HG03575 (cell line): ENCODE measurements around the gene SPATS2.
"Not testable (repeated sequence)": the region's sequence is repeated elsewhere in the genome, so short reads cannot be mapped to it uniquely, and the experiment has no call there.

Experiments used
- ATAC-seq: cut with Tn5 transposase; IDR thresholded peaks from one replicate; pipeline ENCODE4 v1.9.1; 2021; ENCODE audit not compliant: unreplicated experiment, insufficient number of reproducible peaks, low FRiP score; ENCODE audit errors: extremely low read depth

The SPATS2 gene

DNA sequence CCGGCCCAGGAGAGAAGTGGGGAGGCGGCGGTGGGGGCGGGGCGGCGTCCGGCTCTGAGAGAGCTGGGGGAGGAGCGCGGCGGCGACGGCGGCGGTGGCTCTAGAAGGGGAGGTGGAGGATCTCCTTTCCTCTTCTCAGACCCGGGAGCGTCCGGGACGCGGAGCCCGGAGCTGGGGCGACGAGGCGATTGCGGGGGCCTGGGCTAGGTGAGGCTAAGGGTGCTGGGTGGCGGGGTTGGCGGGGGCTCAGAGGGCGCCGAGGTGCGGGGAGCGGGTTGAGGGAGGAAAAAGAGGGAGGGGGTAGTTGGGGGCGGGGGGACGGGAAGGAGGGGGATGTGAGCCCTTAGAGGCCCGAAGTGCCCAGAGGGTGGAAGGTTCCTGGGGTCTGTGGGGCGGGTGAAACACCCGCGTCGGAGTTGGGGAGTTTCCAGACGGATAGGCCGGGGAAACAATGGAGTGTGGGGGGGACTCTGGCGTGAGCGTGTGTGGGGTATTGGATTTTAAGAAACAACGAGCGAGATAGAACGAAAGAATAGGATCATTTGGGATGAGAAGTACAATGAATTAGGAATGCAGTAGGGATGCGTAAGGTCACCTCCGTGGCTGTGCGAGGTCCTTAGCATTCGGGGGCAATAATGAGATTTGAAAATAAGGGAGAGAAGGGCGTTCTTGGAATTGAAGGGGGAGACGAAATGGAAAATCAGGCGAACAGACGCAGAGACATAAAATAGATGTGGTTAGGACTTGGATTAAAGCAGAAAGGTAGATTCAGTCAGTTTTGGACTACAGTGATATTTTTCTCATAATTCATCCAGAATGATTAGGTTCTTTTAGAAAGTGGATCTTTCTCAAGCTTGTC, at the start of gene SPATS2:
Gene SPATS2, plus strand, starts transcription at position 82 of the 859 bp plus-strand sequence. CDS start 93,551 bp downstream, outside the sequence.
- no peak for ATAC-seq

DNA sequence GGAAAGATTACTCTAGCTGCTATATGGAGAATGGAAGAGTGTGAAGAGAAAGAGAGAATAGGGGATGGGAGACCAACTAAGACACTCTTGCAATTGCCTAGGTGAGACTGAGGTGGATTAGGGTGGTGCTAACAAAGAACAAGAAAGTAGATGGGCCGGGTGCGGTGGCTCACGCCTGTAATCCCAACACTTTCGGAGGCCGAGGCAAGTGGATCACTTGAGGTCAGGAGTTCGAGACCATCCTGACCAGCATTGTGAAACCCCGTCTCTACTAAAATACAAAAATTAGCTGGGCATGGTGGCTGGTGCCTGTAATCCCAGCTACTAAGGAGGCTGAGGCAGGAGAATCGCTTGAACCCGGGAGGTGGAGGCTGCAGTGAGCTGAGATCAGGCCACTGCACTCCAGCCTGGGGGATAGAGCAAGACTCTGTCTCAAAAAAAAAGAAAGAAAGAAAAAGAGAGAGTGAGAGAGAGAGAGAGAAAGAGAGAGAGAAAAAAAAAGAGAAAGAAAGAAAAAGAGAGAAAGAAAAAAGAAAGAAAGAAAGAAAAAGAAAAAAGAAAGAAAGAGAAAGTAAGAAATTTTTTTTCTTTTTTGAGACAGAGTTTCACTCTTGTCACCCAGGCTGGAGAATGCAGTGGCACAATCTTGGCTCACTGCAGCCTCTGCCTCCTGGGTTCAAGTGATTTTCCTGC, 46.7 kb upstream of the SPATS2 start:
- not testable (repeated sequence) for ATAC-seq

DNA sequence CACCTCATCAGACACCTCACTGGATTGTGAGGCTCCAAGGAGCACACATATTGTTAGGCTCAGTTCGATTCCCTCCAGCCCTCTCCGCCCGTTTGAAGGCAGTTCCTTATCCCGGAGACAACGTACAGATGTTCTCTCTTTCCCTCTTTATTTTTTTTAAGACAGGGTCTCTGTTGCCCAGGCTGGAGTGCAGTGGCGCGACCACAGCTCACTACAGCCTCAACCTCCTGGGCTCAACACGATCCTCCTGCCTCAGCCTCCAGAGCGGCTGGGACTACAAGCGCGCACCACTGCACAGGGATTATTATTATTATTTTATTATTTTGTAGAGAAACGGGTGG, 44.9 kb upstream of the SPATS2 start:
- no peak for ATAC-seq

DNA sequence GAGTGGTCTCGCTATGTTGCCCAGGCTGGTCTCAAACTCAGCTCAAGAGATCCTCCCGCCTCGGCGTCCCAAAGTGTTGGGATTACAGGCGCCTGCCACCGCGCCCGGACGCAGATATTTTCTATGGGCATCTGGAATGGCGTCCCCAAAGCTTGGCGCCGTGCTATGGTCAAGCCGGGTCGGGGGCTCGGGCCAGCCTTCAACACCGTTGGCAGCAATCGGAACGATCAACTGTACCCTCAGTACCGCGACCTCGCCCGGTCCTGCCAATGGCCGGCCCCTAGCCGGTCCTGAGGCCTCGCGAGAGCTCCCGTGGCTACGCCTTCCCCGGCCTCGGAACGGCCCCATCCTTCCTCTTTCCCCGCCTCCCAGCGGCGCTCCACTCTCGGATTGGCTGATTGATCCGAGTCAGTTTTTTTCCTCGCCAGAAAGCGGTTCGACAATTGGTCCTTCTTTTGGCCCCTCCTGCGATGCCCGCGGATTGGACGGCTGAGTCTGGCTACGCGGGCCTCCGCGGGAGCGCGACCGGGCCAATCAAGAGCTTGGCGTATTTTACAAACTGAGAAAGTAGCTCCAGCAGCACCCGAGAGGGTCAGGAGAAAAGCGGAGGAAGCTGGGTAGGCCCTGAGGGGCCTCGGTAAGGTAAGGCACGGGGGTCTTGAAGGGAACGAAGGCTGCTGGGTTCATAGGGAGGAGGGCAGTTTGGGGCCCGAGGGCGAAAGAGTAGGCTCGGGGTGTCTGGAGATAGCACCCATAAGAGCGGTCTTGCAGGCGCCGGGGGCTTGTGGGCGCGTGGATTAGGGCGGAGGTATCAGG, 44.3 kb upstream of the SPATS2 start, which contains the start of gene TROAP:
Gene TROAP, plus strand, starts transcription at position 548 of the 816 bp plus-strand sequence. CDS start 354 bp downstream, outside the sequence.
- ATAC-seq: peak; percentile 72

DNA sequence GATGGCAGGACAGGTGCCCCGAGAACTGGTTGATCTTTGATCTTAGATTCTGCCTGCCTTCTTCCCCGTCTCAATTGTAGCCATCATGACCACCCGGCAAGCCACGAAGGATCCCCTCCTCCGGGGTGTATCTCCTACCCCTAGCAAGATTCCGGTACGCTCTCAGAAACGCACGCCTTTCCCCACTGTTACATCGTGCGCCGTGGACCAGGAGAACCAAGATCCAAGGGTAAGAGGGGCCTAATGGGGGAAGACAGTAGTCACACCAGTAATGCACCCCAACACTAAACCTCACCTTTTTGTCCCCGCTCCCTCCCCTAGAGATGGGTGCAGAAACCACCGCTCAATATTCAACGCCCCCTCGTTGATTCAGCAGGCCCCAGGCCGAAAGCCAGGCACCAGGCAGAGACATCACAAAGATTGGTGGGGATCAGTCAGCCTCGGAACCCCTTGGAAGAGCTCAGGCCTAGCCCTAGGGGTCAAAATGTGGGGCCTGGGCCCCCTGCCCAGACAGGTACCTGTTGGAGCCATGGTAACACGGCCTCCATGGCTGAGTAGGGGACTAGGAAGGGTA, 43.7 kb upstream of the SPATS2 start:
- ATAC-seq: no peak

DNA sequence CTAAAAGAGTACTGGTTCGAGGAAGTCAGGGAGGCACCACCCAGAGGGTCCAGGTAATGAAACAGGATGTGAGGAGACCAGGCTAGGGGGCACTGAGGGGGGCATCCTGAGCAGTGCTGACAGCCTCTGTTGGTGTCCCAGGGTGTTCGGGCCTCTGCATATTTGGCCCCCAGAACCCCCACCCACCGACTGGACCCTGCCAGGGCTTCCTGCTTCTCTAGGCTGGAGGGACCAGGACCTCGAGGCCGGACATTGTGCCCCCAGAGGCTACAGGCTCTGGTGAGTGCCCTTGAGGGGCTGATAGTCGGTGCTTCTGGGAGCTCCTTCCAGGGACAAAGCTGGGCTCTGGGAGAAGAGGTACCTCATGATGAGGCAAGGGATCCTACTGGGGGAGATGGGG, 41.7 kb upstream of the SPATS2 start:
- no peak for ATAC-seq

DNA sequence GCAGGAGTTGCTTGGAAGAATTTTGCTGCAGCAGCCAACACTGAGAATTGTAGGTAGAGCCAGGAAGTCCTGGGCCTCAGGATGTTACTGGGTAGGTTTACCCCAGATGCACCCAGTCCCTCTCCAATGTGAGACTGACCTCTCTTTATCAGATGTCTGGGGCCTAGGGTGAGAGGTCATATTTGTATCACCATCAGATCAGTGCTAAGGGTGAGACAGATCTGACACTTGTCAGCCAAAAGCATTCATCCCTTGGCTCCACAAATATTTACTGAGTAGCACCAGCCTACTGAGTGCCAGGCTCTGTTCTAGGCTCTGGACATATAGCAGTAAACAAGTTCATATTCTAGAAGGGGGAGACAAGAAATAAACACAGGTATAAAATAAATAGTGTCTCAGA, 39.9 kb upstream of the SPATS2 start:
- no peak for ATAC-seq

DNA sequence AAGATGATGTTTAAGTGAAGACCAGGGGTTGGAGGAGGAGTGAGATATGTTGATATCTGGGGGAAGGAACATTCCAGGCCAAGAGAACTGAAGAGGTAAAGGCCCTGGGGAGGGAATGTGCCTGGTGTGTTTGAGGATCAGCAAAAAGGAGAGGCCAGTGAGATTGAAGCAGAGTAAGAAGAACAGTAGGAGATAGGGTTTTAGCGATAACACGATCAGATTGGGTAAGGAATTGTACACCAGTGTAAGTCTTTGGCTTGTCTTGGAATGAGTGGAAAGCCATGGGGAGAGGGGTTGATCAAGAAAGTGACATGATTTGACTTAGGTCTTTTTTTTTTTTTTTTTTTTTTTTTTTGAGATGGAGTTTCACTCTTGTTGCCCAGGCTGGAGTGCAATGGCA, 39.4 kb upstream of the SPATS2 start:
- no peak for ATAC-seq

DNA sequence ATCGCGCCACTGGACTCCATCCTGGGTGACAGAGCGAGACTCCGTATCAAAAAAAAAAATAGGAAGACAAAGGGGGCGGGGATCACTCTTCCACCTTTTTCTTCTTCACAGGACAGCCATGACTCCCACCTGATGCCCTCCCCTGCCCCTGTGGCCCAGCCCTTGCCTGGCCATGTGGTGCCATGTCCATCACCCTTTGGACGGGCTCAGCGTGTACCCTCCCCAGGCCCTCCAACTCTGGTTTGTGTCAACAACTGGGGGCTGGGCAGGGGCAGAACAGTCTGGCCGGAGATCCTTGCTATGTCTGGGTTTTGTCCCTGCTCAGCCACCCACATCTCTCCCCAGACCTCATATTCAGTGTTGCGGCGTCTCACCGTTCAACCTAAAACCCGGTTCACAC, 38.4 kb upstream of the SPATS2 start:
- no peak for ATAC-seq

DNA sequence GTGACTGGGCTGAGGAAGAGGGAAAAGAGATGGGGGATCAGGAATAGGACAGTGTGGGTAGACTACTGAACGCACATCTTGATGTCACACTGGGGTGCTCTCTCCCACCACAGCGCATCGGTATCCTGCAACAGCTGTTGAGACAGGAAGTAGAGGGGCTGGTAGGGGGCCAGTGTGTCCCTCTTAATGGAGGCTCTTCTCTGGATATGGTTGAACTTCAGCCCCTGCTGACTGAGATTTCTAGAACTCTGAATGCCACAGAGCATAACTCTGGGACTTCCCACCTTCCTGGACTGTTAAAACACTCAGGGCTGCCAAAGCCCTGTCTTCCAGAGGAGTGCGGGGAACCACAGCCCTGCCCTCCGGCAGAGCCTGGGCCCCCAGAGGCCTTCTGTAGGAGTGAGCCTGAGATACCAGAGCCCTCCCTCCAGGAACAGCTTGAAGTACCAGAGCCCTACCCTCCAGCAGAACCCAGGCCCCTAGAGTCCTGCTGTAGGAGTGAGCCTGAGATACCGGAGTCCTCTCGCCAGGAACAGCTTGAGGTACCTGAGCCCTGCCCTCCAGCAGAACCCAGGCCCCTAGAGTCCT, 37.1 kb upstream of the SPATS2 start:
- ATAC-seq: no peak

DNA sequence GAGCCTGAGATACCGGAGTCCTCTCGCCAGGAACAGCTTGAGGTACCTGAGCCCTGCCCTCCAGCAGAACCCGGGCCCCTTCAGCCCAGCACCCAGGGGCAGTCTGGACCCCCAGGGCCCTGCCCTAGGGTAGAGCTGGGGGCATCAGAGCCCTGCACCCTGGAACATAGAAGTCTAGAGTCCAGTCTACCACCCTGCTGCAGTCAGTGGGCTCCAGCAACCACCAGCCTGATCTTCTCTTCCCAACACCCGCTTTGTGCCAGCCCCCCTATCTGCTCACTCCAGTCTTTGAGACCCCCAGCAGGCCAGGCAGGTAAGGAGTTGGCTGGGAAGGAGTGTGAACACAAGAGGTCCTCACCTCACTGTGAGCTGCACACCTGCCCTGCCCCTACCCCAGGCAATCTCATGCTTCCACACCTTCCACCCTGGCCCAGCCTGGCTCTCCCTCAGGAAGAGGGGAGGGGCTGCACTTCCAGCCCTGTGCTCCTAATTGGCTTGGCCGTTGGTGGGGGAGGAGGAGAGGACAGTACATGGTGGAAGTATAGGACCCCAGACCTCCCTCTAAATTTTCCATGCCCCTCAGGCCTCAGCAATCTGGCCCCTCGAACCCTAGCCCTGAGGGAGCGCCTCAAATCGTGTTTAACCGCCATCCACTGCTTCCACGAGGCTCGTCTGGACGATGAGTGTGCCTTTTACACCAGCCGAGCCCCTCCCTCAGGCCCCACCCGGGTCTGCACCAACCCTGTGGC, 36.5 kb upstream of the SPATS2 start:
- ATAC-seq: no peak

DNA sequence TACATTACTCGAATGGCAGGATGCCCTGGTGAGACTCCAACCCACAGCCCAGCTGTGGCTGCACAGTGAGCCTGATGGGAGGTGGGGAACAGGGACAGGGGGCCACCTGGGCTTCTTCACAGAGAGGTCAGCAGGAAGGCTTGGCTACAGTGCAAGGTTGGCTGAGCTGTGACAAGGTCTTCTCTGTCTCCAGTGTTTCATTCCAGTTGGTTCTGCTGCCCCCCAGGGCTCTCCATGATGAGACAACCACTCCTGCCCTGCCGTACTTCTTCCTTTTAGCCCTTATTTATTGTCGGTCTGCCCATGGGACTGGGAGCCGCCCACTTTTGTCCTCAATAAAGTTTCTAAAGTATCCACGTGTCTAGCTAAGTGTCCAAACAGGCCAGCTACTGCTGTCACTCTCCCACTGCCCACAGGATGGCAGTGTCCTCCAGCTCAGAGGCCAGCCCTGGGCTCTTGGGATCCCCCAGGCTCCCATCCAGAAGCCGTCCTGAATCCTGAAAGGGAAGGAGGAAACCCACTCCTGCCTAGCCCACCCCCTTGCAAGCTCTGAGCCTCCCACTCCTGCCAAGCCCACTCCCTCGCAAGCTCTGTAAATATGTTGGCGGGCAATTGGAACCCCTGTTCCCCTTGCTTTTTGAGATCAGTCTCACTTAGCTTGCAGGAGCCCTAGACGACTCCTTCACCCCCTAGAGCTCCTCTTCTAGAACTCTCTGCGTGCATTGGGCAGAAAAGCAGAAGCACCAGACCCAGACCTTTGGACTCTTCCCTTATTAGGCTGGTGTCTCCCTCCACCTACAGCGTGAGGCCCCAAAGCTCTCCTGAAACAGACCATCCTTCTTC, 35.7 kb upstream of the SPATS2 start:
- ATAC-seq: no peak

DNA sequence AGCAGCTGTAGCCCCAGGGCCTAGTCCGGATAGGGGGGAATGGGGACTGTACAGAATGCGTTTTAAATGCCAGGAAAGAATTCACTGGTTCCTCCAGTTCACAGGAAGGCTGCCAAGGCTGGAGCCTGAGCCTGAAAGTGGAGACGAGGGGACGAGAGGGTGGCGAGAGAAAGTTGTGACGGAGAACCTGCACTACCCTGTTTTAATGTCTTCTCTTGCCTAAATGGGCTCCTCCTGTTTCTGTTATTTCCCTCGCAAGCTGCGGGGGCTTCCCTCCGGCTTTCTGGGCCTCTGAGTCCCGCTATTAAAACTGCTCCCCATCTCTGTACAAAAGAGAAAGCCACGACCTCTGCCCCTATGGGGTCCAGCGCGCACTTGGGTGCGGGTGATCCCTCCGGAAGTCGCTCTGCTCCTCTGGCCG, 34.8 kb upstream of the SPATS2 start:
- ATAC-seq: no peak

DNA sequence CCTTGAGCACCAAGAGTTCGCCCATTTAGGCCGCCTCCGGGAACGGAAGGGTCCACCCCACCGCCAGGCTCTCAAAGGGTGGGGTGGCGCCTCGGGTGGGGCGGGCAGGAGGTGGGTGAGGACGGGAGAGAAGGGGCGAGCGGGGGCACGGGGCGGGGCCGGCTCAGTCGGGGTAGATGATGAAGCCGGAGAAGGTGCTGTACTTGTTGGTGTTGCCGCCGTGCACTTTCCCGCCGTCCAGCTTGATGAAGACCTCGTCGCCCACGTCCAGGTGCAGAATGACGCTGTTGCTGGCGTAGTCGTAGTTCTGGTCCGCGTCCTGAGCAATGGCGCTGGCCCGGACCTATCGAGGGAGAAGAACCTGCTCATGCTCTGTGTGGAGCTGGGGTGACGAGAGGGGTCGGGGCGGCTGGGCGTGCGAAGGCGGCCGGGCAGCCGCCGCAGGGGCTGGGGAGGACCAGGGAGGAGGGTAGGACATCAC, 34.3 kb upstream of the SPATS2 start:
- ATAC-seq: no peak

DNA sequence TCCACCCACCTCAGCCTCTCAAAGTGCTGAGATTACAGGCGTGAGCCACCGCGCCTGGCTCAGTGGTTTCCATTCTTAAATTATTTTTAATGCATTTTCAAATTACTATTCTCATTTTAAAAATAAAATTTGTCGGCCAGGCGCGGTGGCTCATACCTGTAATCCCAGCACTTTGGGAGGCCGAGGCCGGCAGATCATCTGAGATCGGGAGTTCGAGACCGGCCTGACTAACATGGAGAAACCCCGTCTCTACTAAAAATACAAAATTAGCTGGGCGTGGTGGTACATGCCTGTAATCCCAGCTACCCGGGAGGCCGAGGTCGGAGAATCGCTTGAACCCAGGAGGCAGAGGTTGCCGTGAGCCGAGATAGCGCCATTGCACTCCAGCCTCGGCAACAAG, 33.5 kb upstream of the SPATS2 start:
- ATAC-seq: not testable (repeated sequence)

DNA sequence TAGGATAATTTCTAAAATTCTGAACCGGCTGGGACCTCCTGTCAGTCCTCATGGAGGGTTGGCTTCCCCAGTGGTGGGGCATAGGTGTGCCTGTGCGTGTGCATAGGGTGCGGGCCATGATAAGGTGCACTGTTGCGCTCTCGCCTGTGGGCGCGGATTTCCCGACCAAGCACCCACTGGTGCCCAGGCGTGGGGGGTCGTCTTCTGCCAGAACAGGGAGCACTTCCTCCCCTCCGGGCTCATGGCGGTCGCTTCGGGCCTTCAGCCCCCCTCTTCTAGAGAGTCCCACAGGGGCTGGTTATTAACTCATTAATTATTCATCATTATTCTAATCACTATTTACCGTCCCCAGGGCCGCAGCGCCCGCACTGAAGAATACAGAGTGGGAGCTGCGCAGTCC, 33.0 kb upstream of the SPATS2 start:
- no peak for ATAC-seq

DNA sequence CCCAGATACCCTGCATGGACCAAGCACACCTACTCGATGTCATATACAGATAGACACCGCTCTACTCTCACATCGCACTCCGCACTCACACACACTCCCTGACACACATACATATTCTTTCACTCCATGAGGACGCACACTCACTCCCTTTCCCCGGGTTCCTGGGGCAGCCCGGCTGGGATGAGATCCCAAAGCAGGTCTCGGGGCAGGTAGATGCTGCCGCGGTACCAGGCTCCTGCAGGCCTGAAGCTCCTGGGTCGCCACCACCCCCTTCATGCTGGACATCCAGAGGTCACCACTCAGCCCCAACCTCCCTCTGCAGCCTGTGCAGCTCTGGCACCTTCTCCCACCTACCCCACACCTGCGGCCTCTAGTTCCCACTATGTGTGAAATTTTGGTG, 32.6 kb upstream of the SPATS2 start:
- ATAC-seq: no peak
